ENCODE data around the gene CDH8. TPM values are rescaled to one million over a fixed set of nuclear protein-coding genes. Genes with fewer than 3 reads are reported as not detected.

CDH8 gene, protein sequence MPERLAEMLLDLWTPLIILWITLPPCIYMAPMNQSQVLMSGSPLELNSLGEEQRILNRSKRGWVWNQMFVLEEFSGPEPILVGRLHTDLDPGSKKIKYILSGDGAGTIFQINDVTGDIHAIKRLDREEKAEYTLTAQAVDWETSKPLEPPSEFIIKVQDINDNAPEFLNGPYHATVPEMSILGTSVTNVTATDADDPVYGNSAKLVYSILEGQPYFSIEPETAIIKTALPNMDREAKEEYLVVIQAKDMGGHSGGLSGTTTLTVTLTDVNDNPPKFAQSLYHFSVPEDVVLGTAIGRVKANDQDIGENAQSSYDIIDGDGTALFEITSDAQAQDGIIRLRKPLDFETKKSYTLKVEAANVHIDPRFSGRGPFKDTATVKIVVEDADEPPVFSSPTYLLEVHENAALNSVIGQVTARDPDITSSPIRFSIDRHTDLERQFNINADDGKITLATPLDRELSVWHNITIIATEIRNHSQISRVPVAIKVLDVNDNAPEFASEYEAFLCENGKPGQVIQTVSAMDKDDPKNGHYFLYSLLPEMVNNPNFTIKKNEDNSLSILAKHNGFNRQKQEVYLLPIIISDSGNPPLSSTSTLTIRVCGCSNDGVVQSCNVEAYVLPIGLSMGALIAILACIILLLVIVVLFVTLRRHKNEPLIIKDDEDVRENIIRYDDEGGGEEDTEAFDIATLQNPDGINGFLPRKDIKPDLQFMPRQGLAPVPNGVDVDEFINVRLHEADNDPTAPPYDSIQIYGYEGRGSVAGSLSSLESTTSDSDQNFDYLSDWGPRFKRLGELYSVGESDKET
- total RNA-seq (not detected), polyA plus RNA-seq (not detected)

DNA sequence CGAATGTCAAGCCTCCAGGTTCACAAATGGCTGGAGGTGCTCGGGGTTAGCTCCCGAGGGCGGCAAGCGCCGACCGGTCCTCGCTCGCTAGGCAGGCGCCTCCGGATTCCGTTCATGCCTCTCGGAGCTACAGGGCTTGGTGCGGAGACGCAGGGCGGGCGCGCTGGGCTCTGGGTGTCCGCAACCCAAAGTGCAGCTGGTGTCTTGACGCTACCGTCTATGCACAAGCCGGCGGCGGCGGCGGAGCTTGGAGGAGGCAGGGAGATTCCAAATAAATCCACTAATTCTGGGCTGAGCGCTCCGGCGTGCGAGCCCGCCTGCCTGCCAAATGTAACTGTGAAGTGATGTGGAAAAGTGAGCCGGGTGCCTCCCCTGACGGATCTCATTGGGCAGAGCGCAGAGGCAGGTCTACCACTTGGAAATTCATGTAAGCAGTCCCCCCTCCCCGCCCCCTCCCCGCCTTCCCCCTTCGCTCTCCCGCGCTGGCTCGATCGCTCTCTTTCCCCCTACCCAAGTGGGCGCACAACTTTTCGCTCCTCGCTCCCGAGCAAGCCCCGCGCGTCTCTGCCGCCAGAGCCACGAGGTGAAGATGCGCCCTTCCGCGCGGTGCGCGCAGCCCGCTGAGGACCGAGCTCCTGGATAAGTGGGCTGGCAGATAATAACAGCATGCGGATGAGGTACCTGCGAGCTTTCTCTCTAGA lies at the start of gene CDH8:
TSS of gene CDH8 (minus strand) at position 338 of the 701 bp plus-strand sequence. CDS start 15,035 bp downstream, outside the sequence.
- Histone ChIP-seq H3K27me3 (ENCODE audit: control insufficient read depth, insufficient read depth, low read length) (no peaks in the 10 kb centered on the region), H3K4me3 (ENCODE audit: low read depth, low read length) (no peak within 1 kb of the TSS), H3K27ac (ENCODE audit: insufficient read depth, low read length, poor library complexity, severe bottlenecking) (no peak within 1 kb of the TSS), H3K4me1 (ENCODE audit: control insufficient read depth, insufficient read depth, low read length, poor library complexity, severe bottlenecking) (no peaks in the 10 kb centered on the region), H3K36me3 (ENCODE audit: control insufficient read depth, insufficient read depth, low read length) (no peaks in the 10 kb centered on the region), H3K9me3 (ENCODE audit: control insufficient read depth in 2 of 2, low read length in 2 of 2) (peaks cover 5 to 6% of the 10 kb centered on the region in 2 experiments)
- ATAC-seq (ENCODE audit: low read depth in 2 of 2) (no peak), DNase-seq (no peak)
- peaks cover 4% of the 10 kb centered on the region for H3K27me3 Mint-ChIP-seq
- no peak within 1 kb of the TSS for H3K27ac Mint-ChIP-seq
- no peak within 1 kb of the TSS for H3K4me3 Mint-ChIP-seq
- H3K4me1 Mint-ChIP-seq = no peaks in the 10 kb centered on the region
- H3K36me3 Mint-ChIP-seq = no peaks in the 10 kb centered on the region
- peaks cover 0 to 34% (median 8%) of the 10 kb centered on the region in 7 donors for H3K9me3 Mint-ChIP-seq

DNA sequence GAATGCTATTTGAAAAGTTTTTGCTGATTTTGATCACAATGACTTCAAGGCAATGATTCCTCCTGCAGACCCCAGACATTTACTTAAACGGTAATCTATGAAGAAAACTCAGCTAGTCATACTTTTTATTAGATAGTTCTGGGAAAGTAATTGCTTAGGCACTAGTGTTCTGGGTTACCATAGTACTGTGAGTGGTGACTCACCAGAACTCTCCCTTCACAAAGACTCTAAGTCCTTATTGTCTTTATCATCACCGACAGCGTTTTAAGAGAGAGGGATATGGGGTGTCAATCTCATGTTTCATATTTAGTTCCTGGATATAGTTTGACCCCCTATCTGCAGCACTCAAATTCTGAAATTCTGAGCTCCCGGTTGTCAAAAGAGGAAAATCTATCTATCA lies 43.0 kb upstream of the CDH8 start:
- ATAC-seq (ENCODE audit: low read depth in 2 of 2) (no peak), DNase-seq (no peak)
- Histone ChIP-seq H3K27me3 (ENCODE audit: control insufficient read depth, insufficient read depth, low read length) (no peaks in the 10 kb centered on the region), H3K27ac (ENCODE audit: insufficient read depth, low read length, poor library complexity, severe bottlenecking) (no peak overlapping the region), H3K9me3 (ENCODE audit: control insufficient read depth in 2 of 2, low read length in 2 of 2) (peaks cover 2 to 8% of the 10 kb centered on the region in 2 experiments), H3K4me3 (ENCODE audit: low read depth, low read length) (no peak overlapping the region), H3K36me3 (ENCODE audit: control insufficient read depth, insufficient read depth, low read length) (no peaks in the 10 kb centered on the region), H3K4me1 (ENCODE audit: control insufficient read depth, insufficient read depth, low read length, poor library complexity, severe bottlenecking) (no peaks in the 10 kb centered on the region)
- Mint-ChIP-seq H3K9me3 (peaks cover 4 to 40% (median 10%) of the 10 kb centered on the region in 7 donors), H3K36me3 (no peaks in the 10 kb centered on the region), H3K4me3 (no peak overlapping the region), H3K4me1 (no peaks in the 10 kb centered on the region), H3K27me3 (no peaks in the 10 kb centered on the region), H3K27ac (no peak overlapping the region)

GRCh38 chr16:62077998-62078397 lies 41.8 kb upstream of the CDH8 start:
- no peaks in the 10 kb centered on the region for H3K36me3 Mint-ChIP-seq
- H3K4me1 ChIP-seq (ENCODE audit: control insufficient read depth, insufficient read depth, low read length, poor library complexity, severe bottlenecking) = no peaks in the 10 kb centered on the region

GRCh38 chr16:62076886-62077285 lies 40.6 kb upstream of the CDH8 start:
- H3K4me3 Mint-ChIP-seq = no peak overlapping the region
- H3K9me3 ChIP-seq (ENCODE audit: control insufficient read depth in 2 of 2, low read length in 2 of 2) = peaks cover 2 to 4% of the 10 kb centered on the region in 2 experiments
- H3K4me1 ChIP-seq (ENCODE audit: control insufficient read depth, insufficient read depth, low read length, poor library complexity, severe bottlenecking) = no peaks in the 10 kb centered on the region
- no peak overlapping the region for H3K27ac Mint-ChIP-seq
- H3K27me3 ChIP-seq (ENCODE audit: control insufficient read depth, insufficient read depth, low read length) = no peaks in the 10 kb centered on the region
- ATAC-seq (ENCODE audit: low read depth in 2 of 2) (no peak), DNase-seq (no peak)
- H3K4me3 ChIP-seq (ENCODE audit: low read depth, low read length) = no peak overlapping the region
- no peaks in the 10 kb centered on the region for H3K36me3 Mint-ChIP-seq
- H3K36me3 ChIP-seq (ENCODE audit: control insufficient read depth, insufficient read depth, low read length) = no peaks in the 10 kb centered on the region
- H3K27me3 Mint-ChIP-seq = no peaks in the 10 kb centered on the region
- H3K27ac ChIP-seq (ENCODE audit: insufficient read depth, low read length, poor library complexity, severe bottlenecking) = no peak overlapping the region
- H3K4me1 Mint-ChIP-seq = no peaks in the 10 kb centered on the region
- H3K9me3 Mint-ChIP-seq = peaks cover 4 to 38% (median 12%) of the 10 kb centered on the region in 7 donors

More at GRCh38 chr16:62077998-62078397, 41.8 kb upstream of the CDH8 start:
- no peak overlapping the region for H3K27ac Mint-ChIP-seq
- DNase-seq (no peak), ATAC-seq (ENCODE audit: low read depth in 2 of 2) (no peak)
- Histone ChIP-seq H3K9me3 (ENCODE audit: control insufficient read depth in 2 of 2, low read length in 2 of 2) (peaks cover 2 to 8% of the 10 kb centered on the region in 2 experiments), H3K36me3 (ENCODE audit: control insufficient read depth, insufficient read depth, low read length) (no peaks in the 10 kb centered on the region), H3K27ac (ENCODE audit: insufficient read depth, low read length, poor library complexity, severe bottlenecking) (no peak overlapping the region), H3K27me3 (ENCODE audit: control insufficient read depth, insufficient read depth, low read length) (no peaks in the 10 kb centered on the region), H3K4me3 (ENCODE audit: low read depth, low read length) (no peak overlapping the region)
- peaks cover 4 to 44% (median 12%) of the 10 kb centered on the region in 7 donors for H3K9me3 Mint-ChIP-seq
- no peaks in the 10 kb centered on the region for H3K27me3 Mint-ChIP-seq
- no peaks in the 10 kb centered on the region for H3K4me1 Mint-ChIP-seq
- no peak overlapping the region for H3K4me3 Mint-ChIP-seq

DNA sequence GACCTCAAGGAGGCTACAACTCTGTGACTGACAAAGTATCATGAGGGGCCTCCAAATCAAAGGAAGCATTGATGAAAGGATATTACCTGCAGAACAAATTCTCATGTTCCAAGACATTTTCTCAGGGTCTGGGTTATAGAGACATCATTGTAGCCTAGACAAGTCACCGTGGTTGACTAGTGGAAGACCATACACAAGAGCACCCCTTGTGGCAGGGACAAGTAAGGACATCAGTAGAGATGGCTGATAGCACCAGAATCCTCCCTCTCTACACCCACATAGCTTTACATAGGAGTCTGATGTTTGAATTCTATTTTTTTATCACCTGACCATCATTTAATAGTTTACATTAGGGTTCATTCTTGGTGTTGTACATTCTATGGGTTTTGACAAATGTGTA lies 32.5 kb upstream of the CDH8 start:
- no peaks in the 10 kb centered on the region for H3K27me3 ChIP-seq (ENCODE audit: control insufficient read depth, insufficient read depth, low read length)
- H3K36me3 ChIP-seq (ENCODE audit: control insufficient read depth, insufficient read depth, low read length) = no peaks in the 10 kb centered on the region
- H3K9me3 ChIP-seq (ENCODE audit: control insufficient read depth in 2 of 2, low read length in 2 of 2) = no peaks in the 10 kb centered on the region
- DNase-seq = no peak
- H3K9me3 Mint-ChIP-seq = peaks cover 2 to 26% (median 14%) of the 10 kb centered on the region in 7 donors
- no peaks in the 10 kb centered on the region for H3K4me1 Mint-ChIP-seq
- no peak overlapping the region for H3K4me3 Mint-ChIP-seq
- H3K36me3 Mint-ChIP-seq = no peaks in the 10 kb centered on the region
- H3K27ac ChIP-seq (ENCODE audit: insufficient read depth, low read length, poor library complexity, severe bottlenecking) = no peak overlapping the region
- no peak for ATAC-seq (ENCODE audit: low read depth in 2 of 2)
- H3K27me3 Mint-ChIP-seq = no peaks in the 10 kb centered on the region
- no peak overlapping the region for H3K27ac Mint-ChIP-seq
- no peaks in the 10 kb centered on the region for H3K4me1 ChIP-seq (ENCODE audit: control insufficient read depth, insufficient read depth, low read length, poor library complexity, severe bottlenecking)
- no peak overlapping the region for H3K4me3 ChIP-seq (ENCODE audit: low read depth, low read length)

- Histone ChIP-seq H3K9me3 (ENCODE audit: control insufficient read depth in 2 of 2, low read length in 2 of 2) (no peaks in the 10 kb centered on the region), H3K36me3 (ENCODE audit: control insufficient read depth, insufficient read depth, low read length) (no peaks in the 10 kb centered on the region), H3K4me3 (ENCODE audit: low read depth, low read length) (no peak overlapping the region), H3K27ac (ENCODE audit: insufficient read depth, low read length, poor library complexity, severe bottlenecking) (no peak overlapping the region), H3K27me3 (ENCODE audit: control insufficient read depth, insufficient read depth, low read length) (no peaks in the 10 kb centered on the region), H3K4me1 (ENCODE audit: control insufficient read depth, insufficient read depth, low read length, poor library complexity, severe bottlenecking) (no peaks in the 10 kb centered on the region)
- Mint-ChIP-seq H3K36me3 (no peaks in the 10 kb centered on the region), H3K27ac (no peak overlapping the region), H3K27me3 (no peaks in the 10 kb centered on the region), H3K4me1 (no peaks in the 10 kb centered on the region), H3K4me3 (no peak overlapping the region), H3K9me3 (peaks cover 2 to 26% (median 14%) of the 10 kb centered on the region in 7 donors)
- DNase-seq (no peak), ATAC-seq (ENCODE audit: low read depth in 2 of 2) (no peak)
Observed at GRCh38 chr16:62067981-62068380, 31.7 kb upstream of the CDH8 start.

DNA sequence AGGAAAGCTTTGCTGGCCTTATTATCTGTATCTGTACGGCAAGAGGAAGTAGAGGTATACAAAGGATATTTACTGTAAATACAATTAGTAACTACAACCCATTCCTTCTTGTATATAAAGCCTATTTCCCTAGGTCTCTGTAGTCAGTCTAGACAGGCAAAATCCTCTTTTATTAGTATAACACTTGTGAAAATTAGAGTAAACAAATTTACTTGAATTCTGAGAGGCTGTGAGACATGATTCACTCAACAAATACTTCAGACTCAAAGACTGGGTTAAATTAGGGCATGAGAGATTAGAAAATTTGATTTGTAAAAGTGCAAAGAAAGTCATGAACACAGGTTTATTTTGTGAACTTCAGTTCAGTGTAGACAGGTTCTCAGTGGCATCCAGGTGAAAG lies 30.9 kb upstream of the CDH8 start:
- no peaks in the 10 kb centered on the region for H3K9me3 ChIP-seq (ENCODE audit: control insufficient read depth in 2 of 2, low read length in 2 of 2)
- DNase-seq (no peak), ATAC-seq (ENCODE audit: low read depth in 2 of 2) (no peak)
- Mint-ChIP-seq H3K4me1 (no peaks in the 10 kb centered on the region), H3K36me3 (no peaks in the 10 kb centered on the region), H3K9me3 (peaks cover 2 to 25% (median 14%) of the 10 kb centered on the region in 7 donors), H3K27me3 (no peaks in the 10 kb centered on the region), H3K27ac (no peak overlapping the region), H3K4me3 (no peak overlapping the region)
- H3K36me3 ChIP-seq (ENCODE audit: control insufficient read depth, insufficient read depth, low read length) = no peaks in the 10 kb centered on the region
- no peak overlapping the region for H3K27ac ChIP-seq (ENCODE audit: insufficient read depth, low read length, poor library complexity, severe bottlenecking)
- H3K27me3 ChIP-seq (ENCODE audit: control insufficient read depth, insufficient read depth, low read length) = no peaks in the 10 kb centered on the region
- no peaks in the 10 kb centered on the region for H3K4me1 ChIP-seq (ENCODE audit: control insufficient read depth, insufficient read depth, low read length, poor library complexity, severe bottlenecking)
- no peak overlapping the region for H3K4me3 ChIP-seq (ENCODE audit: low read depth, low read length)
